Caco-2 (cell line): ENCODE results near the gene LRRC4. TPM values are rescaled to one million over a fixed set of nuclear protein-coding genes. Genes with fewer than 3 reads are reported as not detected.

ENCODE experiments used
- BruUV-seq: library from RNA; stranded (reverse); fragments of 400-500 nt; replicated peaks from 2 replicates; lab custom pipeline; 2021; lab: Mats Ljungman, UMichigan
- CTCF ChIA-PET: fragments of 300-600 bp; sonication (Branson Sonifier 250); formaldehyde crosslinking; loops from one replicate; lab custom pipeline; 2022; ENCODE audit warnings: antibody characterized with exemption; lab: Charles Lee
- POLR2A ChIA-PET: fragments of 300-600 bp; sonication (Branson Sonifier 250); formaldehyde crosslinking; loops from one replicate; lab custom pipeline; 2022; ENCODE audit warnings: antibody characterized with exemption; lab: Charles Lee
- DNase-seq, 2 experiments: peaks; one replicate each; pipeline versions ENCODE4 v3.0.0 to v3.0.0-alpha.2; 2020 to 2022
- H3K27me3 ChIP-seq: replicated peaks from 2 replicates; pipeline ENCODE4 v1.6.0; 2011; ENCODE audit warnings: low read length; ENCODE audit not compliant: control insufficient read depth, insufficient read depth
- H3K36me3 ChIP-seq: 2 replicates; pipeline ENCODE4 v1.5.1; 2011; ENCODE audit warnings: low read length; ENCODE audit not compliant: control insufficient read depth, insufficient read depth
- H3K4me1 ChIP-seq: fragments of 250-450 bp; sonication (Bioruptor Pico); 2 replicates; pipeline ENCODE4 v1.5.1; 2020; ENCODE audit warnings: mild to moderate bottlenecking
- H3K4me3 ChIP-seq: 2 replicates; pipeline ENCODE4 v1.5.1; 2011; ENCODE audit warnings: low read depth, mild to moderate bottlenecking, control low read depth, low read length
- H3K9me3 ChIP-seq: fragments of 250-450 bp; sonication (Bioruptor Pico); 2 replicates; pipeline ENCODE4 v1.5.1; 2020; ENCODE audit warnings: mild to moderate bottlenecking, moderate library complexity
- H3K27ac Mint-ChIP-seq: one replicate; pipeline ENCODE4 v1.8.0; 2022; ENCODE audit warnings: mixed read lengths; ENCODE audit not compliant: unreplicated experiment
- H3K27me3 Mint-ChIP-seq: one replicate; pipeline ENCODE4 v1.8.0; 2022; ENCODE audit warnings: mixed read lengths; ENCODE audit not compliant: insufficient read depth, unreplicated experiment
- H3K36me3 Mint-ChIP-seq: one replicate; pipeline ENCODE4 v1.8.0; 2022; ENCODE audit warnings: mild to moderate bottlenecking, mixed read lengths; ENCODE audit not compliant: insufficient read depth, unreplicated experiment
- H3K4me1 Mint-ChIP-seq: one replicate; pipeline ENCODE4 v1.8.0; 2022; ENCODE audit warnings: low read depth, mixed read lengths; ENCODE audit not compliant: unreplicated experiment
- H3K4me3 Mint-ChIP-seq: one replicate; pipeline ENCODE4 v1.8.0; 2022; ENCODE audit warnings: mild to moderate bottlenecking, moderate library complexity, mixed read lengths; ENCODE audit not compliant: unreplicated experiment
- H3K9me3 Mint-ChIP-seq: one replicate; pipeline ENCODE4 v1.8.0; 2022; ENCODE audit warnings: mixed read lengths; ENCODE audit not compliant: unreplicated experiment
- CTCF ChIP-seq, 2 experiments: fragments of 200-600 bp in 1 of 2; IDR thresholded peaks; 1 replicate in 1 of 2; 2 replicates in 1 of 2; pipeline versions ENCODE4 v1.5.1 to v1.8.0; 2011 to 2022; ENCODE audit warnings: antibody characterized with exemption in 1 of 2, control low read depth in 1 of 2, inconsistent platforms in 1 of 2, low read depth in 1 of 2, low read length in 1 of 2, mild to moderate bottlenecking in 1 of 2, moderate library complexity in 1 of 2; ENCODE audit not compliant: insufficient read depth in 1 of 2, severe bottlenecking in 1 of 2, unreplicated experiment in 1 of 2
- intact Hi-C: fragments of 100-400 bp; cut with micrococcal nuclease; formaldehyde crosslinking; loops from one replicate; pipeline ENCODE4 v1.10.0; 2022; ENCODE audit not compliant: unreplicated experiment
- total RNA-seq: library from RNA; stranded (reverse); gene quantifications from 2 replicates; pipeline ENCODE4 v1.2.3, GENCODE V29; 2022

LRRC4 gene
- total RNA-seq, 1 experiment from 2014 or later: not detected

- BruUV-seq: no TSS peak
- ChIA-PET POLR2A (interaction anchor here (0.7 kb wide), 1 partner anchor 11 kb away, joined by 8 read pairs; no protein-coding TSS in a partner anchor), CTCF (no interaction called here)
- Mint-ChIP-seq H3K27ac (no peak overlapping the region), H3K4me1 (no peaks in the 10 kb centered on the region), H3K9me3 (no peaks in the 10 kb centered on the region), H3K27me3 (no peaks in the 10 kb centered on the region), H3K4me3 (no peak overlapping the region), H3K36me3 (peaks cover 65% of the 10 kb centered on the region)
- Histone ChIP-seq H3K36me3 (peaks cover 2% of the 10 kb centered on the region), H3K4me3 (no peak overlapping the region), H3K9me3 (no peaks in the 10 kb centered on the region), H3K27me3 (no peaks in the 10 kb centered on the region), H3K4me1 (0 out of 2 replicates have a peak, but pooled peaks cover 2% of the 10 kb centered on the region)
- no peak for TF ChIP-seq CTCF (IDR thresholded peaks at IDR 0.05; ENCODE audit: insufficient read depth in 1 of 2, low read depth in 1 of 2, low read length in 1 of 2, severe bottlenecking in 1 of 2, unreplicated experiment in 1 of 2)
- DNase-seq: no peak
- intact Hi-C loops: no loop called here
Observed at GRCh38 chr7:128011131-128011661, 20.0 kb downstream of the LRRC4 start.

- no peak overlapping the region for H3K27ac Mint-ChIP-seq
- TF ChIP-seq CTCF (IDR thresholded peaks at IDR 0.05; ENCODE audit: insufficient read depth in 1 of 2, low read depth in 1 of 2, low read length in 1 of 2, severe bottlenecking in 1 of 2, unreplicated experiment in 1 of 2): peak; percentile 24 to 32
- H3K27me3 ChIP-seq: no peaks in the 10 kb centered on the region
- H3K4me3 ChIP-seq: no peak overlapping the region
- H3K9me3 Mint-ChIP-seq: no peaks in the 10 kb centered on the region
- peaks cover 2% of the 10 kb centered on the region for H3K36me3 ChIP-seq
- ChIA-PET POLR2A (interaction anchor here (0.7 kb wide), 1 partner anchor 10 kb away, joined by 8 read pairs; no protein-coding TSS in a partner anchor), CTCF (no interaction called here)
- peaks cover 8% of the 10 kb centered on the region; the same call in 1 of the 2 replicates for H3K4me1 ChIP-seq
- peaks cover 5% of the 10 kb centered on the region for H3K4me1 Mint-ChIP-seq
- no peaks in the 10 kb centered on the region for H3K9me3 ChIP-seq
- no peaks in the 10 kb centered on the region for H3K27me3 Mint-ChIP-seq
- no peak overlapping the region for H3K4me3 Mint-ChIP-seq
- DNase-seq: peak in 1 of 2 experiments; percentile 24
- BruUV-seq: no TSS peak
- H3K36me3 Mint-ChIP-seq: peaks cover 70% of the 10 kb centered on the region
- intact Hi-C loops: loop anchor here (1.0 kb wide), 1 partner anchor 302 kb away; no protein-coding TSS in a partner anchor
Observed at GRCh38 chr7:128010391-128011127, 20.7 kb downstream of the LRRC4 start.

GRCh38 chr7:128008744-128009143 lies 22.5 kb downstream of the LRRC4 start:
- Histone ChIP-seq H3K4me3 (no peak overlapping the region), H3K36me3 (peaks cover 2% of the 10 kb centered on the region), H3K9me3 (no peaks in the 10 kb centered on the region), H3K4me1 (peaks cover 20% of the 10 kb centered on the region), H3K27me3 (no peaks in the 10 kb centered on the region)
- H3K27me3 Mint-ChIP-seq: no peaks in the 10 kb centered on the region
- DNase-seq: no peak
- intact Hi-C loops: no loop called here
- peaks cover 81% of the 10 kb centered on the region for H3K36me3 Mint-ChIP-seq
- ChIA-PET POLR2A (no interaction called here), CTCF (no interaction called here)
- no peaks in the 10 kb centered on the region for H3K9me3 Mint-ChIP-seq
- no peak overlapping the region for H3K27ac Mint-ChIP-seq
- no peak overlapping the region for H3K4me3 Mint-ChIP-seq
- H3K4me1 Mint-ChIP-seq: peaks cover 12% of the 10 kb centered on the region
- no TSS peak for BruUV-seq
- TF ChIP-seq CTCF (IDR thresholded peaks at IDR 0.05; ENCODE audit: insufficient read depth in 1 of 2, low read depth in 1 of 2, low read length in 1 of 2, severe bottlenecking in 1 of 2, unreplicated experiment in 1 of 2): no peak
